Aorta (tissue), 5 donors: ENCODE data around the gene SLC66A2. TPM values are rescaled to one million over a fixed set of nuclear protein-coding genes. Genes with fewer than 3 reads are reported as not detected.

Source experiments
- ATAC-seq: fragments of 200-7000 bp; cut with Tn5 transposase; one replicate; pipeline ENCODE4 v1.9.1; 2022; ENCODE audit warnings: moderate library complexity; ENCODE audit not compliant: low FRiP score
- DNase-seq, 2 donors: peaks; one replicate each; pipeline ENCODE4 v3.0.0-alpha.2; 2020
- H3K27ac ChIP-seq, 2 donors: one replicate each; pipeline ENCODE4 v1.5.1; 2013; ENCODE audit warnings: low read length in 2 of 2, mild to moderate bottlenecking in 2 of 2, moderate library complexity in 2 of 2, control low read depth in 1 of 2, inconsistent platforms in 1 of 2, low read depth in 1 of 2
- H3K27me3 ChIP-seq, 2 donors: one replicate each; pipeline ENCODE4 v1.6.1; 2013; ENCODE audit warnings: control low read depth in 1 of 2, low read length in 1 of 2, mild to moderate bottlenecking in 1 of 2, moderate library complexity in 1 of 2; ENCODE audit not compliant: insufficient read depth in 2 of 2, control insufficient read depth in 1 of 2
- H3K36me3 ChIP-seq, 2 donors: one replicate each; pipeline ENCODE4 v1.6.1; 2013; ENCODE audit warnings: control low read depth in 1 of 2, low read length in 1 of 2, mild to moderate bottlenecking in 1 of 2; ENCODE audit not compliant: insufficient read depth in 2 of 2, control insufficient read depth in 1 of 2
- H3K4me1 ChIP-seq, 2 donors: one replicate each; pipeline ENCODE4 v1.6.1; 2013; ENCODE audit warnings: low read length in 2 of 2, control low read depth in 1 of 2, mild to moderate bottlenecking in 1 of 2, moderate library complexity in 1 of 2; ENCODE audit not compliant: insufficient read depth in 2 of 2, control insufficient read depth in 1 of 2
- H3K4me3 ChIP-seq, 2 donors: one replicate each; pipeline ENCODE4 v1.5.1; 2013; ENCODE audit warnings: low read length in 2 of 2, control low read depth in 1 of 2, mild to moderate bottlenecking in 1 of 2
- H3K9me3 ChIP-seq: one replicate; pipeline ENCODE4 v1.6.1; 2013; ENCODE audit warnings: mild to moderate bottlenecking, low read length; ENCODE audit not compliant: control insufficient read depth
- WGBS, 2 donors: extraction: QIAGEN DNeasy Blood & Tissue Kit; methylation state at CpG; one replicate each; pipeline ENCODE4 v1.1.7; 2013; 5-methylcytosine and 5-hydroxymethylcytosine counted together
- intact Hi-C, 2 donors: fragments of 100-400 bp; cut with DNase I; formaldehyde crosslinking; loops; one replicate each; pipeline versions ENCODE4 v1.14.2 to v1.15.0; 2022
- polyA plus RNA-seq, 2 donors: library from polyadenylated mRNA; stranded (reverse); fragments of 200-250 nt; gene quantifications; one replicate each; pipeline ENCODE4 v1.2.3, GENCODE V29; 2013
- total RNA-seq, 2 donors: library from RNA; stranded (reverse); fragmentation: NEBNext Ultra II Directional; extraction: Animal tissue kit (Norgen Biotek cat#: 25700); gene quantifications; one replicate each; pipeline ENCODE4 v1.2.1, GENCODE V29; 2021
- donor health status: healthy with polysubstance abuse.
- donor health status: Bipolar disorder and iron deficiency.
- donor health status: DM: no; HTN: no; CAD: no.
- donor health status: DM: no; HTN: no; CAD: no.
- donor health status: DM: yes; HTN: yes; CAD: no.

SLC66A2 gene
- total and polyA plus RNA-seq, 4 donors: 12.9 to 48.8 (median 43.9) TPM

DNA sequence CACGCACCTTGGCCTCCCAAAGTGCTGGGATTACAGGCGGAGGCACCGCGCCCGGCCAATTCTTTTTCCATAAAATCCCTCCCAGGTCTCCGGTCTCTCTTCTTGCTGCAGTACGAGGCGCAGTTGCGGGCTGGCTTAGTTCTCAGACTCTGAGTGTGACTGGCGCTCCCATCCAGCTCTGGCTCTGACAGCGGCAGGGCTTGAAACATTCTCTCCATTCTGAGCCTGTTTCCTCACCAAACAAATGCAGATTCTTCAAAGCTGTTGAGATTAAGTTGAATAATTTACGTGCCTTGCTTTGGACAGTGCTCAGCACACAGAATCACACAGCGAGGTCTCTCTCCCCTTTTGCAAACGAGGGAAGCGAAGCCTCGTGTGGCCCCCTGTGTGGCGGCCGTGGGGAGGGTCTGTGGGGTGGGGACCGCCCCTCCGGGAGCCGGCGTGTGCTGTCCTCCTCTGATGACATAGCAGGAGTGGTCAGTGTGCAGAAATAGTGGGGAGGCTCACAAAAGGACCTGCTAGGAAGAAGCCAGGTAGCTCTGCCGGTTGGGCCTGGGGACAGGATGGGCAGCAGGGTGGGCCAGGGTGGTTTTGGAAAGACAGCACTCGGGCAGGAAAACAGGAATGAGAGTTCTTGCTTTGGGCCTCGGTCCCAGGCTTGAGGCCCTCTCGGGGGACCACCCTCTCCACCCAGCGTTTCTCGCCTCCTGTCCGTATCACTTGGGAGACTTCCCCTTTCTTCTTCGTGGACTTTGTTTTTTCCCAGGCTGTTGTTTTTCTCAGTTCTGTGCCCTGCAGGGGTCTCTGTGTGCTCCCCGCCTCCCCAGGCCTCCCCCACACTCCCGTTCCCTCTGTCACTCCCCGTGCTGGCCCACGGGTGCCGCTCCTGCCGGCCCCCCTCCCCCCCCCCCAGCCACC is 78.7 kb downstream of the SLC66A2 start:
- Histone ChIP-seq H3K27me3 (no peaks in the 10 kb centered on the region), H3K4me3 (no peak overlapping the region), H3K4me1 (no peaks in the 10 kb centered on the region), H3K9me3 (no peaks in the 10 kb centered on the region), H3K27ac (no peak overlapping the region), H3K36me3 (no peaks in the 10 kb centered on the region)
- DNase-seq: no peak
- 20 to 36% methylated on average over 32 to 36 of the region's 36 CpGs for WGBS, 2 donors
- intact Hi-C loops: no loop called here
- ATAC-seq: no peak

DNA sequence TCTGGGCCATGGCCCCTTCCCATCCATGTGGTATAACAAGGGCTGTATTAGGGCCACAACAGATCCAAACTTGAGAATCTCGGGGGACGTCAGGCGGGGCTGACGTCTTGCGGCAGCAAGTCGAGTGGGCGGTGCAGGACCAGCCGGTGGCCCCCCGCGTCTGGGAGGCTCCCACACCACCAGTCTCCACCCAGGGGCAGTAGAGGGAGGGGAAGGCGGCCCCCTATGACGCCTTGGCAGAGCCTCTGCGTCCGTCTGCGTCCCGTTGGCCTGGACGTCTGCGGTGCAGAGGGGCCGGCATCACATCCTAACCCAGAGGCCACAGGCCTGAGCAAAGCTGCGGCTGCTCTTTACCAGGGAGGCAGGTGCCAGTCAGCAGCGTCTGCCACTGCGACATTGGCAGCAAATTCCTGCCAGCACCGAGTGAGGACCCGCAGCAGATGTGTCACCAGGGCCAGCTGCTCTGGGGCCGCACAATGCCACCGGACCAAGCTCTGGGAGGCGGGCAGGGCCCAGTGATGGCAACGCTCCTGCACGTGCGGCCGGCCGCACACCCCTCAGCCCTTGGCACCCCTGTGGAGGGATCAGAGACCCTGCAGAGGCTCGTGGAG is 79.9 kb downstream of the SLC66A2 start:
- H3K27me3 ChIP-seq: no peaks in the 10 kb centered on the region
- 78 to 82% methylated on average over 33 of the region's 33 CpGs for WGBS, 2 donors
- no peaks in the 10 kb centered on the region for H3K9me3 ChIP-seq
- H3K4me3 ChIP-seq: no peak overlapping the region
- ATAC-seq (no peak), DNase-seq (no peak)
- no peaks in the 10 kb centered on the region for H3K4me1 ChIP-seq
- intact Hi-C loops: no loop called here
- H3K27ac ChIP-seq: no peak overlapping the region
- H3K36me3 ChIP-seq: no peaks in the 10 kb centered on the region

DNA sequence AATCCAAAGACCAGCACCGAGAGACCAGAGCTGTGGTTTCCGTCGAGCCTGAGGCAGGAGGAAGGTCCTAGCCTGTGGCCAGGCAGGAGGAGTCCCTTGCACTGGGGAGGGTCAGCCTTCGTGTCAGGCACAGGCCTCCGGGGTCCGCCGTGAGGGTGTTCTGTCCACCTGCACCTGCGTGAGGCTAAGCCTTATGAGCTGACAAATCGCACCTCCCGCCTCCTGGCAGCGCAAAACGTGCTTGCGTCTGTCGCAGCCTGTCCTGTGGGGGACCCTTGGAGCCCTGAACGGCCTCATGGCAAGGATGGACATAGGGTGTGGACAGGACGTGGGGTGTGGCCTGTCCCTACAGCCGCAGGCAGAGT is 80.4 kb downstream of the SLC66A2 start:
- no peak overlapping the region for H3K4me3 ChIP-seq
- no peaks in the 10 kb centered on the region for H3K9me3 ChIP-seq
- H3K27me3 ChIP-seq: no peaks in the 10 kb centered on the region
- H3K27ac ChIP-seq: no peak overlapping the region
- ATAC-seq: no peak
- no peak for DNase-seq
- H3K36me3 ChIP-seq: no peaks in the 10 kb centered on the region
- intact Hi-C loops: no loop called here
- no peaks in the 10 kb centered on the region for H3K4me1 ChIP-seq
- 85 to 86% methylated on average over 17 of the region's 17 CpGs for WGBS, 2 donors

DNA sequence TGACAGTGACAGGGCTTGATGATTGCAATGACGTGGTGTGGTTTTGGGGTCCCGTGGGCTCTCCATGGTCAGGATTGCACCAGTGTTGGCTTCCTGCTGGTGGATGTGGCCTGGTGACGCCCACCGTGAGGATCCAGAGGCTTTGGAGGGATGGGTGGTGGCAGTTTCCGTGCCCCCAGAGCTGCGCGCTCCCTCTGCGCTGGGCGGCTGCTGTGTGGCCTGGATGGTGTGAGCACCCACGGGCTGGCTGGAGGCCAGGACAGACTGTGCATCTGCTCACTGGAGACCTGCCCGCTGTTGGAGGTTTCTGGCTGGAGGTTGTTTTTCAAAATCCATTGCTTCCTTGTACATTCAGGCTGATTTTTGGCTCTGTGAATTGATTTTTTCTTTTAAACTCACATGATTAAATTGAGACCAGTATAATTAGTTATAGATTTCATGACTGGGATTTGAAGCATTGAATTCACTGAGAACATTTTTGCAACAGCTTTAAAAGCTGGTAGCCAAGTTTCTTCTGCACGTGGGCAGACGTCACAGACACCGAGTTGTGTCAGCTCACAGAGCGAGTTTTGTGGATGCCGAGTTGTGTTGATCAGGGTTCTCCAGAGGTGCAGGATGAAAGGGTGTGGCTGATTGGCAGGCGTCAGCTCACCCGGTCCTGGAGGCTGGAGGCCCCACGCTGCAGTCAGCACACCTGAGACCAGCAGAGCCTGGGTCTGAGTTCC is 81.0 kb downstream of the SLC66A2 start:
- H3K27ac ChIP-seq: no peak overlapping the region
- ATAC-seq (no peak), DNase-seq (no peak)
- intact Hi-C loops: no loop called here
- H3K27me3 ChIP-seq: no peaks in the 10 kb centered on the region
- 78 to 83% methylated on average over 19 of the region's 19 CpGs for WGBS, 2 donors
- no peaks in the 10 kb centered on the region for H3K4me1 ChIP-seq
- H3K9me3 ChIP-seq: no peaks in the 10 kb centered on the region
- H3K4me3 ChIP-seq: no peak overlapping the region
- H3K36me3 ChIP-seq: no peaks in the 10 kb centered on the region

DNA sequence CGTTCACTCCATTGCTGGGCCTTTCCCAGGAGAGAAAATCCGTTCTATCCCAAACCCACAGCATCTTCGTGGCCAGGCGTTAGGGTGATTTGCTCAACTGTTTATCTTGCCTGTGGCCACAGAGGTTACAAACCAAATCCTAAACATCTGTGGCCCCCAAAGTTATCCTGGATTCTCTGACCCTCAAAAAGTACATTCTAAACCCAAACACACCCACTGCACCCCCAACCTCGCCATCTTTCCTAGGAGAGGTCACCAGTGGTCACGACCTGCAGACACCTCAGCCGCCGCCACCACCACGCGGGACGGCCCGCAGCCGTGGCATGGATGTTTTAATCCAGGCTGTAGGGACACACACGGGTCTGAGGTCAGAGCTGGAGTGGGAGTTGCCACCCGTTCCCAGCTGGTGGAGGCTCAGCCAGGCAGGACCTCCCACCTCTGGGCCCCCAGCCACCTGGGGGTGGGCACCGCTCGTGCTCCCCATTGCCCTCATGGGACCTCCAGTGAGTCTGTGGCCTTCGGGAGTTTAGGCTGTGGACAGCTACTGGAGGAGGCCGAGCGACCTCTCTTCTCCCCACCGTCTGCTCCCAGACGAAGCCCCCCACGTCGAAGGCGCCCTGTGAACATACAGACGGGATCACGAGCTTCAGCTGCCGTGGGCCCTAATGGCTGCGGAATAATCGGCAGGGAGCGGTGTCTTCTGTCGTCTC is 81.7 kb downstream of the SLC66A2 start:
- H3K4me3 ChIP-seq: no peak overlapping the region
- H3K4me1 ChIP-seq: no peaks in the 10 kb centered on the region
- H3K27me3 ChIP-seq: no peaks in the 10 kb centered on the region
- 86 to 87% methylated on average over 32 of the region's 32 CpGs for WGBS, 2 donors
- H3K27ac ChIP-seq: no peak overlapping the region
- no peak for DNase-seq
- no peaks in the 10 kb centered on the region for H3K9me3 ChIP-seq
- intact Hi-C loops: no loop called here
- H3K36me3 ChIP-seq: no peaks in the 10 kb centered on the region
- ATAC-seq: no peak

DNA sequence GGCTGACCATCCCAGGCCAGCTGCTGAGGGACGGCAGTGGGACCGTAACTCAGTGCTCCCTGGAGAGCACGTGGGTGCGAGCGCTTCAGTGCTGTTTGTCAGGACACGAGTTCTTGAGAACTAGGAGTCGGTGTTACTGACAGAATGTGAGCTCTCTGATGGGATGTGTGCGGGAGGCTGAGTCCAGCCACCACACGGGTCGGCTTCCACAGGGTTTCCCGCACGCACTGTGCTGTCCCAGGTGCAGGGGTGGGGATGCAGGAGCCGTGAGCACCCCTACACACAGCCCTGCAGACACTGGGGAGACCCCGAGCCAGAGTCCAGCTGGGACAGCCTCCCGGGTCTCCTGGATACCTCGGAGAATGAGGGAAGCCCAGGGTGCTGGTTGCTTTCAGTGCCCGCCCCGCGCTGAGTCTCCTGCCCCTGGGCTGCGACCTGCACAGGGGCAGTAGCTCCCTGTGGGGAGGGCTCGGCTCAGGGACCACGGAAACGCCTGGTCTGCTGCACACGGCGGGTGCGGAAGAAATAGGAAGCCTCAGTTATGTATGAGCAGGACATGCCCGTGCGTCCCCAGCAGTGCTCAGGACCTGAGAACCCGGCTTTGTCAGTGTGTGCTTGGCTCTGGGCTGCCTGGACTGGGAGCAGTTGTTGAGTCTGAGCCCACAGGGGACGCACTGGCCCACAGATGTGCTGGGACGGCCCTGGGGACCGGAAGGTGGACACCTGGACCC is 82.5 kb downstream of the SLC66A2 start:
- ATAC-seq (no peak), DNase-seq (no peak)
- Histone ChIP-seq H3K4me1 (no peaks in the 10 kb centered on the region), H3K27me3 (no peaks in the 10 kb centered on the region), H3K36me3 (no peaks in the 10 kb centered on the region), H3K27ac (no peak overlapping the region), H3K9me3 (no peaks in the 10 kb centered on the region), H3K4me3 (no peak overlapping the region)
- intact Hi-C loops: no loop called here
- 84 to 85% methylated on average over 31 to 32 of the region's 32 CpGs for WGBS, 2 donors

DNA sequence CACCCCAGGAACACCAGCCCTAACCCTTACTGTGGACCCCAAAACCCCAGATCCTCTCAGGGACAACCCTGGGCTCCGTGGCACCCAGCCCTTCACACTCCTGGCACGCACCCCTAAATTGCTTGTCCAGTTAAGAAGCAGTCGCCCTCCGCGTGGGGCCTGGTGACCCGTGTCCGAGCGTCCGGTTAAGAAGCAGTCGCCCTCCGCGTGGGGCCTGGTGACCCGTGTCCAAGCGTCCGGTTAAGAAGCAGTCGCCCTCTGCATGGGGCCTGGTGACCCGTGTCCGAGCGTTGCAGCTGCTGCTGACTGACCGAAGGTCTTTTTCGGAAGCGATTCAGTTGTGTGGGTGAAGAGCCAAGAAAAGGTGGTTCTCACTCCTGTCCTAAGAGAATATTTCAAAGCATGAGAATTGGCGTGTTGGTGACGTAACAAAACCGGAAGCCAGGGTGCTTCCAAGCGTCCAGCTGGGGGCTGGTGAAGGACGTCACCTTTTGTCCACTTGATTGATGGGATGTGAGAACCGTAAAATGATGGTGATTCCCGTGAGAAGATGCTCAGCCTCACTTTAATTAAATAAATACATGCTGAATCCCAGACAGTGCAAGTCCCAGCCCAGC is 83.2 kb downstream of the SLC66A2 start:
- H3K4me1 ChIP-seq: no peaks in the 10 kb centered on the region
- H3K4me3 ChIP-seq: no peak overlapping the region
- no peaks in the 10 kb centered on the region for H3K36me3 ChIP-seq
- WGBS, 2 donors: 82 to 85% methylated on average over 29 of the region's 29 CpGs
- H3K9me3 ChIP-seq: peaks cover 1% of the 10 kb centered on the region
- H3K27ac ChIP-seq: no peak overlapping the region
- no peaks in the 10 kb centered on the region for H3K27me3 ChIP-seq
- ATAC-seq (no peak), DNase-seq (no peak)
- intact Hi-C loops: no loop called here

DNA sequence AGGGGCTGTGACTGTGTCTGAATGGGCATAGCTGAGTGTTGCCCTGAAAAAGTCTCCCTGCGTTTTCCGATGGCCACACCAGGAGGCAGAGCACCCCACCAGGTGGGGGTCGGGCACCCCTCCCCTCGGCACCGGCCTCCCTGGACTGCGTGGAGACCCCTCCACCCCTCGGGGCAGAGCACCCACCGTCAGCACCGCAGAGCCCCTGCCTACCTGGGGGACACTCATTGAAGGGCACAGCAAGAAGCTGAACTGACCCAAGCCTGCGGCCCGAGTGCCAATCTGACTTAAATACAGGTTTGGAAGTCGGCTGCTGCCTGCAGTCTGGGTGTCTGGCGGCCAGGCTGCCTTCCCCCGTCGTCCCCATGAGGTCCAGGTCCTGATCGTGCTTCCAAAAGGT is 83.8 kb downstream of the SLC66A2 start:
- ATAC-seq (no peak), DNase-seq (no peak)
- H3K9me3 ChIP-seq: peaks cover 6% of the 10 kb centered on the region

More for the DNA sequence above, 83.8 kb downstream of the SLC66A2 start:
- Histone ChIP-seq H3K27ac (no peak overlapping the region), H3K4me1 (no peaks in the 10 kb centered on the region), H3K27me3 (no peaks in the 10 kb centered on the region), H3K36me3 (no peaks in the 10 kb centered on the region), H3K4me3 (no peak overlapping the region)
- WGBS, 2 donors: 84 to 89% methylated on average over 16 of the region's 16 CpGs
- intact Hi-C loops: no loop called here
